BLaER1 treated with 17β-estradiol and CSF1 and Interleukin-3, amounts not matched to agents 10 nM and 100 nM (cell line): ENCODE measurements around the gene ACE.

Experiments
- H3K27ac ChIP-seq, 11 experiments: shearing (Covaris generic); formaldehyde crosslinking; 2 replicates each; pipeline ENCODE4 v1.8.1; 2022
- H3K27me3 ChIP-seq, 11 experiments: shearing (Covaris generic); formaldehyde crosslinking; 2 replicates each; pipeline ENCODE4 v1.8.1; 2022
- H3K36me3 ChIP-seq, 11 experiments: shearing (Covaris generic); formaldehyde crosslinking; 2 replicates each; pipeline ENCODE4 v1.8.1; 2022
- H3K4me1 ChIP-seq, 10 experiments: shearing (Covaris generic); formaldehyde crosslinking; 2 replicates each; pipeline ENCODE4 v1.8.1; 2022
- H3K4me2 ChIP-seq, 11 experiments: shearing (Covaris generic); formaldehyde crosslinking; 2 replicates each; pipeline ENCODE4 v1.8.1; 2022
- H3K4me3 ChIP-seq, 10 experiments: shearing (Covaris generic); formaldehyde crosslinking; 2 replicates each; pipeline ENCODE4 v1.8.1; 2022
- H3K9ac ChIP-seq, 11 experiments: shearing (Covaris generic); formaldehyde crosslinking; 2 replicates each; pipeline ENCODE4 v1.8.1; 2022
- H3K9me3 ChIP-seq, 11 experiments: shearing (Covaris generic); formaldehyde crosslinking; replicated peaks in 1 of 11; 2 replicates each; pipeline ENCODE4 v1.8.1; 2022
- H4K20me1 ChIP-seq, 11 experiments: shearing (Covaris generic); formaldehyde crosslinking; 2 replicates each; pipeline ENCODE4 v1.8.1; 2022
- Cebpa-rat ChIP-seq, 11 experiments: shearing (Covaris generic); IDR thresholded peaks; 2 replicates each; pipeline ENCODE4 v1.8.1; 2022

ACE gene

DNA sequence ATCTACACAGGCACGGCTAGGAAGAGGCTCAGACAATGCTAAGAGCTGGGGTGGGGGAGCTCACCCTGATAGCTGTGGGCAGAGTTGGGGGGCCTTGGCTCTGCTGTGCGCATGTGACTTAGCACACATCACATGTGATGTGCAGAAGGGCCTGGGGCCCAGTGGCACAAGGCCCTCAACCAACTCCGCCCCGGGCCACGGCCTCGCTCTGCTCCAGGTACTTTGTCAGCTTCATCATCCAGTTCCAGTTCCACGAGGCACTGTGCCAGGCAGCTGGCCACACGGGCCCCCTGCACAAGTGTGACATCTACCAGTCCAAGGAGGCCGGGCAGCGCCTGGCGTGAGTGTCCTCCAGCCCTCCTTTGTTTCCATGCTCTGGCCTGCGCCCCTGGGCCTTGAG is 19.3 kb downstream of the ACE start:
- no peaks in the 10 kb centered on the region for H3K27me3 ChIP-seq
- H4K20me1 ChIP-seq: peaks cover 0 to 11% (median 0%) of the 10 kb centered on the region in 11 experiments; a peak in 1 of 22 replicates
- peaks cover 0 to 23% (median 0%) of the 10 kb centered on the region in 10 experiments; a peak in 4 of 20 replicates for H3K4me1 ChIP-seq
- no peak overlapping the region for H3K4me3 ChIP-seq
- H3K27ac ChIP-seq: no peak overlapping the region
- no peak overlapping the region for H3K4me2 ChIP-seq
- H3K9me3 ChIP-seq: no peaks in the 10 kb centered on the region
- no peak overlapping the region for H3K9ac ChIP-seq
- H3K36me3 ChIP-seq: peaks cover 0 to 62% (median 0%) of the 10 kb centered on the region in 11 experiments; a peak in 4 of 22 replicates
- no peak for TF ChIP-seq Cebpa-rat (IDR thresholded peaks at IDR 0.05)

DNA sequence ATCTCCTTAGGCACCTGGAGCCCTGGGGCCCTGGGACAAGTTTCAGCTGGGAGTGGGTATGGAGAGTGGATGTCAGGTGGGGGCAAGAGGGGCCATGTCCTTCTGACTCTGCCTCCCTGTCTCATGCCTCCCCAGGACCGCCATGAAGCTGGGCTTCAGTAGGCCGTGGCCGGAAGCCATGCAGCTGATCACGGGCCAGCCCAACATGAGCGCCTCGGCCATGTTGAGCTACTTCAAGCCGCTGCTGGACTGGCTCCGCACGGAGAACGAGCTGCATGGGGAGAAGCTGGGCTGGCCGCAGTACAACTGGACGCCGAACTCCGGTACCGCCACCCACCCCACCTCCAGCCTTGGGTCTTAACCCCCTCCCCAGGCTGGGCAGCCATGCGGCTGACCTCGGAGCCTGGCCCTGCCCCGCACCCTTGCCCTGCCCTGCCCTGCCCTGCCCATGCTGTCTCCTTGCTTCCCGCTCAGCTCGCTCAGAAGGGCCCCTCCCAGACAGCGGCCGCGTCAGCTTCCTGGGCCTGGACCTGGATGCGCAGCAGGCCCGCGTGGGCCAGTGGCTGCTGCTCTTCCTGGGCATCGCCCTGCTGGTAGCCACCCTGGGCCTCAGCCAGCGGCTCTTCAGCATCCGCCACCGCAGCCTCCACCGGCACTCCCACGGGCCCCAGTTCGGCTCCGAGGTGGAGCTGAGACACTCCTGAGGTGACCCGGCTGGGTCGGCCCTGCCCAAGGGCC is 20.0 kb downstream of the ACE start:
- no peaks in the 10 kb centered on the region for H3K9me3 ChIP-seq
- TF ChIP-seq Cebpa-rat (IDR thresholded peaks at IDR 0.05): no peak
- H3K9ac ChIP-seq: no peak overlapping the region
- peaks cover 0 to 55% (median 0%) of the 10 kb centered on the region in 11 experiments; a peak in 3 of 22 replicates for H3K36me3 ChIP-seq
- H3K4me3 ChIP-seq: no peak overlapping the region
- peaks cover 0 to 28% (median 0%) of the 10 kb centered on the region in 10 experiments; a peak in 5 of 20 replicates for H3K4me1 ChIP-seq
- H3K27ac ChIP-seq: no peak overlapping the region
- H3K27me3 ChIP-seq: no peaks in the 10 kb centered on the region
- H4K20me1 ChIP-seq: peaks cover 0 to 6% (median 0%) of the 10 kb centered on the region in 11 experiments; a peak in 1 of 22 replicates
- H3K4me2 ChIP-seq: no peak overlapping the region

DNA sequence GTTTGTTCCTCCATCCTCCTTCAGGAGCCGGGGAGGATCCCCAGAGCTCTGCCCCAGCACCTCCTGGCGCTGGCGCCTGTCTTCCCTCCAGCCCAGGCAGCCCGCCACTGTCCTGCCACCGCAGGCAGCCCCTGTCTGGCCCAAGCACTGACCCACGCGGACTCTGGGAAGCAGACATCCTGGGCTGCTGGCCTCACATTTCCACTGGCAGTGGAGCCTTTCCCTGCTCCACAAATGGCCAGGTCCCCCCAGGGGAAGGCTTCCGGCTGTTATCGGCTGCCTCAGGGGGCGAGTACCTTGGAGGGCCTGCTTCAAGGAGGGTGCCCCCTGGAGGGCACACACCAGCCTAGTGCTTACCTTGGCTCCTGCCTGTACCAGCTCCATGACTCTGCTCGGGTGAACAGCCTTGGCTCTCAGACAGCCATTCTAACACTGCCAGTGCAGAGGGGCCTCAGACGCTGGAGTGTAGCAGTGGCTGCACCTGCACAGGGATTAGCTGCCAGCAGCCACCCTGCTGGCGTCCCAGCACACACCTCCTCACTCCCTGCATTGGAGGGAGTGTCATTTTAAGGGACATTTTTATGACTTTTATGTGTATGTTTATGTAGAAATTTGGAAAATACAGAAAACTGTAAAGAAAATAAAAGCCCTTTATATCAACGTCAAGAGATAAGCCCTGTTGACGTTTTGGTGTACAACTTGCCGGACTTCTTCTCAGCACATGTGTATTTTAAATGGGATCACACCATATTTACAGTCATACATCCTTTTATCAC is 21.0 kb downstream of the ACE start:
- Histone ChIP-seq H3K36me3 (peaks cover 0 to 46% (median 0%) of the 10 kb centered on the region in 11 experiments; a peak in 2 of 22 replicates), H3K4me2 (no peak overlapping the region), H3K9me3 (no peaks in the 10 kb centered on the region), H3K27me3 (no peaks in the 10 kb centered on the region), H3K9ac (peak overlapping the region in 1 of 11 experiments; percentile 10; a peak in 1 of 22 replicates), H4K20me1 (no peaks in the 10 kb centered on the region), H3K27ac (no peak overlapping the region), H3K4me1 (peaks cover 0 to 39% (median 0%) of the 10 kb centered on the region in 10 experiments; a peak in 8 of 20 replicates), H3K4me3 (no peak overlapping the region)
- TF ChIP-seq Cebpa-rat (IDR thresholded peaks at IDR 0.05): no peak

DNA sequence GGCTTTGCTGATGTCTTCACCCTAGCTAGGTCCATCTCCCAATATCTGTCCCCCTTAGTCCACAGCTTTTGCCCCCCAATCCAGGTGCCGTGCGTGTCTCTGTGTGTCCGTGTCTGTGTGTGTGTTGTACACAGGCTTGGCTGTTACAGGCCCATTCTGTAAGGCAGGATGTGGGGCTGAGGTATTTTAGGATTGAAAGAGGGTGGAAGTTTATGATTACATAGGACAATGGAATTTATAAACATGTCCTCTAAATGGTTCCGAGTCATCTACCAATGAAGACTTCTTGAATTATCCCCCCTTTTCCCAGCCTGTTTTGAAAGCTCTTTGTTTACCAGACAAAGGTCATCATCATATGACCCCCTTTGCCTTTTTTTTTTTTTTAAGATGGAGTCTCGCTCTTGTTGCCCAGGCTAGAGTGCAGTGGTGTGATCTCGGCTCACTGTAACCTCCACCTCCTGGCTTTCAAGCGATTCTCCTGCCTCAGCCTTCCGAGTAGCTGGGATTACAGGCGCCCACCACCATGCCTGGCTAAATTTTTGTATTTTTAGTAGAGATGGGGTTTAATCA is 21.9 kb downstream of the ACE start:
- Histone ChIP-seq H3K36me3 (peaks cover 0 to 39% (median 0%) of the 10 kb centered on the region in 11 experiments; a peak in 2 of 22 replicates), H3K27me3 (no peaks in the 10 kb centered on the region), H3K4me1 (peaks cover 0 to 47% (median 5%) of the 10 kb centered on the region in 10 experiments; a peak in 9 of 20 replicates), H3K9me3 (no peaks in the 10 kb centered on the region), H3K4me3 (no peak overlapping the region), H3K9ac (no peak overlapping the region), H4K20me1 (no peaks in the 10 kb centered on the region), H3K4me2 (peak overlapping the region in 1 of 11 experiments; percentile 23; a peak in 1 of 22 replicates), H3K27ac (no peak overlapping the region)
- TF ChIP-seq Cebpa-rat (IDR thresholded peaks at IDR 0.05): no peak

GRCh38 chr17:63500543-63501390 is 23.9 kb downstream of the ACE start:
- no peak for TF ChIP-seq Cebpa-rat (IDR thresholded peaks at IDR 0.05)
- H3K4me1 ChIP-seq: peaks cover 0 to 63% (median 5%) of the 10 kb centered on the region in 10 experiments; a peak in 9 of 20 replicates

DNA sequence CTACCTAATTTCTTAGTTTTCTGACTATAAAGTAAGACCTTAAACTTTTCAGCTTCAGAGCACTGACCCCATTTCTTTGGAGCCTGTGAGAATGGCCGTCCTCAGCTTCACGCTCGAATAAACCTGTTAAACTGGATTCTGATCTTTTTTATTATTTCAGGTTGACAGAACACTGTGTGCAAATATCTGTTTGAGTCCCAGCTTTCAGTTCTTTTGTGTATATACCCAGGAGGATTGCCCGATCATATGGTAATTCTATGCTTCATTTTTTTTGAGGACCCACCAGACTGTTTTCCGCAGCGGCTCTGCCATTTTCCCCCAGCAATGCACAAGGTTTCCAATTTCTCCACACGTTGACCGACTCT is 26.5 kb downstream of the ACE start:
- Histone ChIP-seq H3K9me3 (peaks cover 7 to 19% (median 13%) of the 10 kb centered on the region in 11 experiments; a peak in 18 of 22 replicates), H3K27ac (peak overlapping the region in 2 of 11 experiments; percentile 59 to 64; a peak in 4 of 22 replicates), H3K4me3 (no peak overlapping the region), H3K9ac (peak overlapping the region in 2 of 11 experiments; percentile 40 to 47; a peak in 2 of 22 replicates), H3K27me3 (no peaks in the 10 kb centered on the region), H4K20me1 (no peaks in the 10 kb centered on the region), H3K36me3 (no peaks in the 10 kb centered on the region), H3K4me1 (peaks cover 0 to 63% (median 5%) of the 10 kb centered on the region in 10 experiments; a peak in 9 of 20 replicates), H3K4me2 (peak overlapping the region in 6 of 11 experiments; percentile 0 to 75 (median 36); a peak in 9 of 22 replicates)
- TF ChIP-seq Cebpa-rat (IDR thresholded peaks at IDR 0.05): no peak

More at GRCh38 chr17:63500543-63501390, 23.9 kb downstream of the ACE start:
- H3K9me3 ChIP-seq: peaks cover 6 to 12% (median 7%) of the 10 kb centered on the region in 11 experiments; a peak in 18 of 22 replicates
- no peak overlapping the region for H3K27ac ChIP-seq
- H3K27me3 ChIP-seq: no peaks in the 10 kb centered on the region
- H3K36me3 ChIP-seq: peaks cover 0 to 19% (median 0%) of the 10 kb centered on the region in 11 experiments; a peak in 1 of 22 replicates
- no peak overlapping the region for H3K4me3 ChIP-seq
- H4K20me1 ChIP-seq: no peaks in the 10 kb centered on the region
- H3K9ac ChIP-seq: no peak overlapping the region
- peak overlapping the region in 1 of 11 experiments; percentile 42; a peak in 2 of 22 replicates for H3K4me2 ChIP-seq

GRCh38 chr17:63504261-63504660 is 27.4 kb downstream of the ACE start:
- Histone ChIP-seq H3K36me3 (no peaks in the 10 kb centered on the region), H3K27ac (peak overlapping the region in 2 of 11 experiments; percentile 42 to 66; a peak in 2 of 22 replicates), H3K4me3 (no peak overlapping the region), H3K4me2 (peak overlapping the region in 2 of 11 experiments; percentile 63 to 75; a peak in 4 of 22 replicates), H4K20me1 (no peaks in the 10 kb centered on the region), H3K9ac (no peak overlapping the region), H3K9me3 (peaks cover 7 to 19% (median 13%) of the 10 kb centered on the region in 11 experiments; a peak in 18 of 22 replicates), H3K4me1 (peaks cover 0 to 54% (median 5%) of the 10 kb centered on the region in 10 experiments; a peak in 9 of 20 replicates), H3K27me3 (no peaks in the 10 kb centered on the region)
- TF ChIP-seq Cebpa-rat (IDR thresholded peaks at IDR 0.05): no peak

- no peaks in the 10 kb centered on the region for H4K20me1 ChIP-seq
- H3K4me2 ChIP-seq: peak overlapping the region in 2 of 11 experiments; percentile 63 to 75; a peak in 2 of 22 replicates
- H3K36me3 ChIP-seq: no peaks in the 10 kb centered on the region
- H3K9ac ChIP-seq: no peak overlapping the region
- peaks cover 7 to 19% (median 13%) of the 10 kb centered on the region in 11 experiments; a peak in 18 of 22 replicates for H3K9me3 ChIP-seq
- TF ChIP-seq Cebpa-rat (IDR thresholded peaks at IDR 0.05): no peak
- H3K4me3 ChIP-seq: no peak overlapping the region
- peaks cover 0 to 45% (median 5%) of the 10 kb centered on the region in 10 experiments; a peak in 9 of 20 replicates for H3K4me1 ChIP-seq
- no peaks in the 10 kb centered on the region for H3K27me3 ChIP-seq
- no peak overlapping the region for H3K27ac ChIP-seq
These were observed 28.5 kb downstream of the ACE start for GRCh38 chr17:63505341-63505740.
